ENCODE data around the gene DOK6. TPM values are rescaled to one million over a fixed set of nuclear protein-coding genes. Genes with fewer than 3 reads are reported as not detected.

The DOK6 gene
- total and polyA plus RNA-seq, 9 of the 15 experiments (the other 6 are each of a cell fraction or from before 2014, with no cell fraction given), result not detected

- TF ChIP-seq UBTF (IDR thresholded peaks at IDR 0.05; ENCODE audit: borderline replicate concordance in 1 of 2, low read depth in 2 of 2, low read length in 2 of 2) (no peak), ZBTB1 (CRISPR knock-in tag; IDR thresholded peaks at IDR 0.05; ENCODE audit: borderline replicate concordance, low read depth) (no peak), MTF1 (CRISPR knock-in tag; IDR thresholded peaks at IDR 0.05; ENCODE audit: borderline replicate concordance) (no peak), HDAC8 (tag; IDR thresholded peaks at IDR 0.05) (no peak), POLR2H (tag; IDR thresholded peaks at IDR 0.05; ENCODE audit: low read depth) (no peak), EP300 (IDR thresholded peaks at IDR 0.05; ENCODE audit: low read length) (no peak), ETV6 (IDR thresholded peaks at IDR 0.05; ENCODE audit: borderline replicate concordance in 1 of 2, low read depth in 2 of 2, low read length in 1 of 2) (no peak), ETV6 (CRISPR knock-in tag; IDR thresholded peaks at IDR 0.05; ENCODE audit: borderline replicate concordance) (no peak), ZBTB8A (IDR thresholded peaks at IDR 0.05; ENCODE audit: partially characterized antibody) (no peak), FOXJ3 (CRISPR knock-in tag; IDR thresholded peaks at IDR 0.05) (no peak), ARID1B (IDR thresholded peaks at IDR 0.05) (no peak), ZNF398 (CRISPR knock-in tag; IDR thresholded peaks at IDR 0.05) (no peak), ZBED1 (IDR thresholded peaks at IDR 0.05) (no peak)
- TF ChIP-seq, protein P1, sequence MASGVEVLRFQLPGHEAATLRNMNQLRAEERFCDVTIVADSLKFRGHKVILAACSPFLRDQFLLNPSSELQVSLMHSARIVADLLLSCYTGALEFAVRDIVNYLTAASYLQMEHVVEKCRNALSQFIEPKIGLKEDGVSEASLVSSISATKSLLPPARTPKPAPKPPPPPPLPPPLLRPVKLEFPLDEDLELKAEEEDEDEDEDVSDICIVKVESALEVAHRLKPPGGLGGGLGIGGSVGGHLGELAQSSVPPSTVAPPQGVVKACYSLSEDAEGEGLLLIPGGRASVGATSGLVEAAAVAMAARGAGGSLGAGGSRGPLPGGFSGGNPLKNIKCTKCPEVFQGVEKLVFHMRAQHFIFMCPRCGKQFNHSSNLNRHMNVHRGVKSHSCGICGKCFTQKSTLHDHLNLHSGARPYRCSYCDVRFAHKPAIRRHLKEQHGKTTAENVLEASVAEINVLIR (CRISPR knock-in tag; IDR thresholded peaks at IDR 0.05), result no peak
Measured at GRCh38 chr18:69586537-69586936, 185.8 kb downstream of the DOK6 start (continued).
